HG03175 (cell line): Measurements from ENCODE around the gene TSPEAR.

ENCODE experiments used
- ATAC-seq: cut with Tn5 transposase; IDR thresholded peaks from one replicate; pipeline ENCODE4 v1.9.1; 2021; ENCODE audit warnings: mild to moderate bottlenecking, moderate library complexity; ENCODE audit not compliant: unreplicated experiment

TSPEAR gene

DNA sequence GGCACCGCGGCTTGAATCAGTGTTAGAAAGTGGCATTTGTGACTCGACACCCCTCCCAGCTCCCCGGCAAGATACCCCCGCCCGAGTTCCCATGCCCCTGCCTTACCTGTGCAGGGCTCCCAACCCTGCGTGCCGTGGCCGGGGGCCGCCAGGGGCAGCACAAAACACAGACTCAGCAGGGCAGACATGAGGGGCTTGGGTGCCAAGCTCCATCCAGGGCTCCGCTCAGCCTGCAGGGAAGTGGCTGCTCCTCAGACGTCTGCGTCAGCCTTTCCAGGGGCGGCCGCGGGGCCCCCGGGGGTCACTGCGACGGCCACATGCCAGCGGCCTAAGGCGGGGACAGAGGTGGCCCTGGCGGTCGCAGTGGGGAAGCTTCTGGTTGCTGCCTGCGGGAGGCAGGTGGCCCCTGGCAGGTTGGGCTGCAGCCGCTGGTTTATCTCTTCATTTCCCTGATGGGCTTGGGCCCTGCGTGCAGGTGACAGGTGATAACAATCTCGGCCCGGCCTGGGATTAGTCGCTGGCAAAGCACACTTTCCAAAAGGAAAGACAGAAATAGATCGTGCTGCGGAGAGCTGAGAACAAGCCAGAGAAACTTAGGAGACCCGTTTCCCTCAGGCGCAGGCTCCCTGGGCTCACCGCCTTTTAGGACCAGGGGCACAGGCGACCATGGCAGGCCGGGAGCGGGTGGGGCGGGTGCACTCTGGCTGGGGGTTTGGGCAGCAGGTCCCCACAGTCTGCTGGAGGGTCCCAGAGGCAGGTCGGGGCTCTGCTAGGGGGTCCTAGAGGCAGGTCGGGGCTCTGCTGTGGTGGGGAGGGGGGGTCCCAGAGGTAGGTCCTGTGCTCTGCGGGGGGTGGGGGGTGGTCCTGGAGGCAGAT, at the start of gene TSPEAR:
Gene TSPEAR (minus strand): TSS at position 246 of the 876 bp plus-strand sequence. CDS start 58 bp downstream, at position 188.
- no peak for ATAC-seq

DNA sequence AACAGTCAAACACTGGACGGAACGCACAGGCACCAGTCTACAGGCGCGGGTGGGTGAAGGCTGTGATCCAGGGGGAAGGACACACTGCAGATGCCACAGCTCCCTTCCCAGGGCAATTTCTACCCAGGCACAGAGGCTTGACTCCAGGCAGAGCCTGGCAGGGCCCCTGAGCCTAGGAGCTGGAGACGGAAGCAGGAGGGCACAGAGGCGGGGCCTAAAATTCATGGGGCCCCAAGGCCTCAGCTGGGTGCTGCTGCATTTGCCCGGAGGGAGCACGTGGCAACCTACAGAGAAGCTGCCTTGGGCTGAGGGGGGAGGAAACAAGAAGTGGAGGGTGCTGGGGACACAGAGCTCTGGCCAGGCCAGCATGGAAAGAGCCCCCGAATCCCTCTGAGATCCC, 49.0 kb upstream of the TSPEAR start:
- no peak for ATAC-seq

DNA sequence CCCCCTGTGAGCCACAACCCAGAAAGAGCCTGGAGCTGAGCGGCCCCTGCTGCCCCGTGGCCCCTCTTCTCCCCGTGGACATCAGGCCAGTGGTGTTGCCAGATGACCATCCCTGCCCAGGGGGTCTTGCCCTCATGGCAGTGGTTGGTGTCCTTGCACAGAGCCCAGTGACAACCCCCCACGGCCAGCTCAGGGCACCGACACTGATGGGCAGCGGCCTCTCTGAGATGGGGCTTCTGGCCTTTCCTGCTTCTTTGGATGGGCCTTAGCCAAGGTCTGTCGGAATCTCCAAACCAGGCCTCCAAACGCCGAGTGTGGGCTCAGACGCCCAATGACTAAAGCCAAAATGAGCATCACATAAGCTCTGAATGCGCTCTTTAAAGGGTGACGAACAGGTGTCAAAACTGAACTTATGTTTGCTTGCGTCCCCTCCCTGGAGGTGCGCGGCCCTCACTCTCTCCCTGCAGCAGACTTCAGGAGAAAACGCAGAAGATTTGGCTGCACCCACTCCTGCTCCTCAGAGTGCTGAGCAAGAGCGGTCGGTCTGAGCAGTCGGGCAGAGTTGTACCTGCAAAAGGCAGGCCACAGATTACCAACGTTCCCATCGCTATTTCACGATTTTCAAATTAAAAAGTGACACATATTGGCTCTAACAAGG, 48.4 kb upstream of the TSPEAR start:
- ATAC-seq = no peak

DNA sequence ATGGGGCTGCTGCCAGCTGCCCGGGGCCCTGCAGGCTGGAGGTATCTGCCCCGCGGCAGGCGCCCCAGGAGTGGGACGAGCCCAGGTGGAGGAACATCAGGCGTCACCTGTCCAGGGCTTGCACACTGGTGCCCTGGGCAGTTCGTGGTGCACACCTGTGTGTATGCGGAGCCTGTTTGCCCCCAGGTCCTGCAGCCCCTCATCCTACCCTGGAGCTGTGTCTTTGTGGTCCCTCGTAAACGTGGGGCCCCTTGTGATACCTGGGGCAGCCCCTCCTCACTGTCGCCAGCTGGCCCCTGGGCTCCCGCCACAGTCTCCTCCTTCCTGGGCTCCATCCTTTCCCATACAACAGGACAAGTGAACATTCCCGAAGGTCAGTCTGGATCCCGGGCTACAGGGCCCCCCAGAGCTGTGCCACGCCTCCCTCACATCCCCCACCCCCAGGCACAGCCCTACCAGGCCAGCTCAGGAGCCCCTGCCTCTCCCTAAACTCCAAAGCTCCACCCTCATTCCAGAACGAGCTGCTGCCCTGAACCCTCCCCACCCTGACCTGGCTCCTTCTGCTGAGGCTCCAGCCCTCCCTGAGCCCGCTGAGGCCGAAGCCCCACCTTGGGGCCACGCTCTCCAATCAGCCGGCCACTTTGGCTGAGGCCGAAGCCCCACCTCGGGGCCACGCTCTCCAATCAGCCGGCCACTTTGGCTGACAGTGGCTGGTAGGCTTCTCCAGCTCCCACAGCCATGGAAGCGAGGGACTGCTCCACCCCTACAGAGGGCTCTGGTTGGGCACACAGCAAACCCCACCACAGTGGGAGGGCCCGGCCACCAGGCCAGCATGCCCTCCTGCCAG, 47.6 kb upstream of the TSPEAR start:
- ATAC-seq = no peak

DNA sequence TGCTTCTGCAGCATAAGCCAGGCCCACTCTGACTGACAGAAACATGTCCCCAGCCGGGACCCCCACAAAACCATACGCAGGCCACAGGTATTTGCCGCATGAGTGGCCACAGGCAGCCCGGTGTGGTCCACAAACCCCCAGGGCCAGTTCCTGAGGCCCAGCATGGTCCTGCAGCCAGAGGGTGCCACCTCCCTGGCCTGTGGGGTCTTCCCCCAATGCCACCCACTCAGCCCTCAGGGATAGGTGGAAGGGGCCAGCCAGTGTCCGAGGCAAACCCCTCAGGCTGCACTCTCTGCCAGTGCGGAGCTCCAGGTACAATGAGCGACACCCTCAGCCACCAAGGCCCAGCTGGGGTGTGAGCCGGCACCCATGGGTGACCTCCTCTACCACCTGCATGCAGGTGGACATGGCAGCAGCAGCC, 46.8 kb upstream of the TSPEAR start:
- ATAC-seq = no peak

DNA sequence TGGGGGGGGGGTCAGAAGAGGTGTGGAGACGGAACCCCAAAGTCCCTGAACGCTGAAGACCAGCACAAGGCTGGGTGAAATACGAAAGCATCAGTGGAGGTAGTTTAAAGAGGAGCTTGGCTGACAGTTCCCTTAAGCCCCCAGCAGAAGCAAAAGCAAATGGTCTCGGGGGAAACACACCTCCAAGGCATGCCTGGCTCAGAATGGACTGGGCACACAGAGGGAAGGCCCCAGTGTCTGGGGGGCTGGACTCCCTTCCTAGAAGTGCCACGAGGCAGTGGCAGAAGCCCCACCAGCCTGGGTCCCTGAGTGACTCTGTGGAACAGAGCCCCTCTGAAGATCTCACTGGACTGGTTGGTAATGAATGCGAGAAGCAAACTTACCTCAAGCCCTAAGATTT, 46.4 kb upstream of the TSPEAR start:
- ATAC-seq = no peak

DNA sequence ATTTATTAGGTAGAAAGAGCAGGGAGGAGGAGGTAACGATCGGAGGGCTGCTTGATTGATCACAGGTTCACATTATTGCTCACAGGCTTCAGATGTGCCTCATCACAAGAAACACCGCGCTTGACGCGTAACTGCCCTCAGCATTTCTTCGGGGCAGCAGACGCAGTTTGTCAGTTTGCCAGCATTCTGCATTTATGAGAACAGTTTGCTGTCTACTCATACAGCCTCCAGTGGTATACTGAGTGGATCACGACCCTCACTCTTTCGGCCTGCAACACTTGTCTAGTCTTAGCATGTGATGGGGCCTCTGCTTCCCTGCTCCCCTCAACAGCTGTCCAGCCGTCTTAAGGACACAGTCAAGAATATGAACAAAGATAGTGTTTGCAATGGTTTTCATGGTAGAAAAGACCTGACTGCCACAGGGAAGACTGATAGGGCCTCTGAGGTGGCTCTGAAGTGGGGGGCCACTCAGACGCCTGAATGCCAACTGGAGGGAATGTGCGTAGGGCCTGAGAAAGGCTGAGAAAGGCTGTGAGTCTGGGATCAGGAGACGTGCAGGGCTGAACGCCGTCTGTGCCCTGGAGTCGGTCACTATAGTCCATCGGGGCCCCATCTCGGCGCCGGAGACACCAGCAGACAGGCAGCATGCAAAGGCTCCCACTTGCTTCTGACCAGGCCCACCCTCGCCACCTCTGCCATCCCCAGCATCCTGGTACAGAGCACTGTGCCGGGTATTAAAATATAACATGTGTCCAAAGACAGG, 45.2 kb upstream of the TSPEAR start:
- no peak for ATAC-seq

DNA sequence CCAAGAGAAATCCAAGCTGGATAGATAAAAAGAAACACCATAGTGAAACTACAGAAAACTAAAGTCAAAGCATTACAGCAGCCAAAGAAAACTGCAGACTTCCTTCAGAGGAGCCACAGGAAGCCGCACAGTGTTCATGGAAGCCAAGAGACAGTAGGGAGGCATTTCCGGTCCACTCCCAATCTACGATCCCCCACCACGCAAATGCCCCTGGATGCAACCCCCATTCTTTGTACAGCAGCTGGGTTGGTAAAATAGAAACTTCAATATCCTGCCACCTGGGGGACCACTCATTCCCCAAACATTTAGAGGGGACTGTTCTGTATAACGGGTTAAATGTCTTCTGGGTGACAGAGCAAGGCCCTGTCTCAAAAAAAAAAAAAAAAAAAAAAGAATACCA, 43.9 kb upstream of the TSPEAR start:
- no peak for ATAC-seq

DNA sequence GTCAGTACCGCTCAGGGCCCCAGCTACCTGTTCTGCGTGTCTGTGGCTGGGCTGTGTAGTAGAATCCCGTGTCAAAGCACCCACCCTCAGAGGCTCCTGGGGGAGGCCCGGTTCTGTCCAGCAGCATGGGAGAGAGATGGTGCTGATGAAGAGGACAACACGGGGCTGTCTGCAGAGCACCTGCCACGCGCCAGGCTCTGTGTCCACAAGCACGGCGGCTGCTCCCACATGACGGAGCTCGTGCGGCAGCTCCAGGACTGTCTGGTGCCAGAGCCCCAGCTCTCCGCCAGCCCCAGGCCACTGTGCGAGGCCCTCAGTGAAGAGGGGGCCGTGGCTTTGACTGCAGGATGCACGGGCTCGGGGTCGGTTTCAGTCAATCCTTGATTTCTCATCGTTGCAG, 42.0 kb upstream of the TSPEAR start:
- no peak for ATAC-seq

DNA sequence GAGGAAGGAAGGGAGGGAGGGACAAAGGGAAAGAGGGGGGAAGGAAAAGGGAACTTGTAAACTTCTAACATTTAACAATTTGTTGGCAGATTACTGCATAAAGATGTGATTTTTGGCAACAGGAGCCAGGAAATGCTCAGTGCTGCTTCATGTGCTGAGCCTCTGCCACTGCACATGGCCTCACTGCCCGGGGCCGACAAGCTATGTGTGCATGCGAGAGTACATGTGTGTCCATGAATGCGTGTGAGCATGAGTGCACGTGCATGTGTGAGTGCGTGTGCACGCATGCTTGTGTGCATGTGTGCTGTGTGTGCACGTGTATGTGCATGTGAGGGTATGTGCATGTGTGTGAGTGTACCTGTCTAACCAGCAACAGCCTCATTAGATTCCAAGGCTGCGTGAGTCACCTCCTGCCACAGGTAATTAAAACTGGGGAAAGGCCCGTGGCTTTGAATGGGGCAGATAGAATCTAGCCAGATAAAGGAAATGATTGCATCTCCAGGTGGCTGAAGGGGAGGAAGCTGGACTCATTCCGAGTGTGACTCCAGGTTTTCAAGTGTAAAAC, 41.4 kb upstream of the TSPEAR start:
- ATAC-seq = no peak

DNA sequence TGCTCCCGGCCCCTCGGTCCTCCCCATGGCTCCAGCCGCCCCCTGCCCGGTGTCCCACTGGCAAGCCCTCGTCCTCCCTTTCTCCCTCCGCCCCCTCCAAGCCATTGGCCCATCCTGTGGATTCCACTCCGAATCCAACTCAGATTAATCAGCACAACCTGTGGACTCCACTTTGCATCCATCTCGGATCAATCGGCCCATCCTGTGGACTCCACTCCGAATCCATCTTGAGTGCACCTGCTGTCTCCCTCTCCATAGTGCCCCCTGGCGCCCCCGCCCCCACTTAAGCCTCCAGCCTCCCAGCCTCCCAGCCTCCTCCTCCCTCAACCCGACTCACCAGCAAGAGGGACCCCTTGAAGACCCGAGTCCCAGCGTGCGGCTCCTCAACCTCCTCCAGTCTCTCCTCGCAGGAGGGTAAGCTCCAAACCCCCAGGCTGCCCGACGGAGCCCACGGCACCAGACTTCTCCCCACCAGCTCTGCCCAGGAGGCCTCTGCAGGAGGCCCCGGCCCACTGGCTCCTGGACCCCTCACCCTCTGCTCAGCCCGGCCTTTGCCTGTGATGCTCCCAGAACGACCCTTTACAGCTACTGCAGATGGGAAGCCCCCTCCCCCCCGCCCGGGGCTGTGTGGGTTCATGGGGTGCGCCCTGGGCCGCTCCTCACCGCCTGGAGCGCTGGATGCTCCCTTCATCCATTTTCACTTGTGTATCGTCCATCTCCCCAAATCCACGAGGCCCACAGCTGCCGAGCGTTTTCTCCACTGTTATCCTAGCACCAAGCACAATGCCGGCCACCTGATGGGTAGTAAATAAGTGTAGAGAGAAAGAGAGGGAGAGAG, 40.6 kb upstream of the TSPEAR start:
- no peak for ATAC-seq

DNA sequence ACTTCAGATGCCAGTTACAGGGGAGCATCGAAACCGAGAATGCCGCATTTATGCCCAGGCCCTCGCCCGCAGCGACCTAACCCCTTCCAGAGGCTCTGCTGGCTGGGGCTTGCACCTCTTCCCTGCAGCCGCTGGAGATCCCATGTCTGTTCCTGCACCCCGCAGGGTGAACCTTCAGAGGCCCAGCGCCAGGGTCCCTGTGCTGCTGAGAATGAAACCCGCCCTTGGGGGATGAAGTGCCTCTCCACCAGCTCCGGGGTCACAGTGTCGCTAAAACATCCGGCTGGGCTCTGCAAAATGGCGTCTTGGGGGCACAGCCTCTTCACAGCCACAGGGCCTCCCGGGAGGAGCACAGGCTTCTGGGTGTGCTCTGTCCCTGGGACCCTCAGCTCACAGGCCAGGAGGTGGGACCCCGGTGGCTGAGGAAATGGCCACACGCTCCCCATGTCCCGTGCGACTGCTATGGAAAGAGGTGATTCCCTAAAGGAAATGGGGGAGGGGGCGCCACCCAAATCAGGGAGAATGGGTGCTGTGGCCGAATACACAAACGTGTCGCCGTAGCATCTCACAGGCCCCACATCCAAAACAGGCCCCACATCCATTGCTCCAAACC, 39.9 kb upstream of the TSPEAR start:
- no peak for ATAC-seq

DNA sequence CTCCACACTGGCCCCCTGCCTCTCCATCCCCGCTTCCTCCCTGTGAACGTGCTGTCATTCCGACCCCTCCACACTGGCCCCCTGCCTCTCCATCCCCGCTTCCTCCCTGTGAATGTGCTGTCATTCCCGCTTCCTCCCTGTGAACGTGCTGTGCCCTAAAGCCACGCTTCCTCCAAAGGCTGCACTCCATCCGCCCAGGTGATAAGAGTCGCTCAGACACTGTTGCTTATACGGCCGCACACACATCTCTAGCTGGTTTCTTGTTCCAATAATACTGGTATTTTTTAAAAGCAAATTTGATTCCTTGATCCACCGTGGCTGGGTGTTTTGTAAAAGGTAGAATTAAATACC, 39.3 kb upstream of the TSPEAR start:
- ATAC-seq = no peak

DNA sequence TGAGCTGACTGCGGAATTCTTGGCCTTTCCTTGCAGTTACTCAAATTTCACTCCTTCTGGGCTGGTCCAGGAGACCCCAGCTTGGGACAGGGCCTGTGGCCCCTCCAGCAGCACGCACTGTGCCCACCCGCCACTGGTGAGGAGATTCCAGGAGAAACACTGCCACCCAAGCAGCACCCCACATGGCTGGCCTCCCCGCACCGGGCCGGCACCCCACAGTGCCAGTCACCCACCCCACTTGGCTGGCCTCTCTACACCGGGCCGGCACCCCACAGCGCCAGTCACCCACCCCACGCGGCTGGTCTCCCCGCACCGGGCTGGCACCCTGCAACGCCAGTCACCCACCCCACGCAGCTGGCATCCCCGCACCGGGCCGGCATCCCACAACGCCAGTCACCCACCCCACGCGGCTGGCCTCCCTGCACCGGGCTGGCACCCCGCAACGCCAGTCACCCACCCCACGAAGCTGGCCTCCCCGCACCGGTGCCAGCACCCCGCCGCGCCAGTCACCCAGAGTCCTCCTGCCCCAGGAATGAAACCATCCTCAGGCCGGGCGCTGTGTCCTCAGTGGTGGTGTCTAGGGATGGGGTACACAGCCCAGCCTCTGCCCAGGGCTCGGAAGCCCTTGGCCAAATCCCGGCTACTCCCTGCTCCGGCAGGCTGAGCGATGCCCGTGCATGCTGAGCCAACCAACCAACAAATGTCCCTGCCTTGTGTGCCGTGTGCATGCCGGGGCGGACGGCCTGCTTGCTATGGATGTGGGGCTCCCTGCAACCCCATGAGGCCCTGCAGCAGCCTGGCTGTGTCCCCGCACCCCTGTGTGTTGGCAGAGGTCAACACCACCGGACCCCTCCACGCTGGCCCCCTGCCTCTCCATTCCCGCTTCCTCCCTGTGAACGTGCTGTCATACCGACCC, 38.6 kb upstream of the TSPEAR start:
- ATAC-seq = no peak

DNA sequence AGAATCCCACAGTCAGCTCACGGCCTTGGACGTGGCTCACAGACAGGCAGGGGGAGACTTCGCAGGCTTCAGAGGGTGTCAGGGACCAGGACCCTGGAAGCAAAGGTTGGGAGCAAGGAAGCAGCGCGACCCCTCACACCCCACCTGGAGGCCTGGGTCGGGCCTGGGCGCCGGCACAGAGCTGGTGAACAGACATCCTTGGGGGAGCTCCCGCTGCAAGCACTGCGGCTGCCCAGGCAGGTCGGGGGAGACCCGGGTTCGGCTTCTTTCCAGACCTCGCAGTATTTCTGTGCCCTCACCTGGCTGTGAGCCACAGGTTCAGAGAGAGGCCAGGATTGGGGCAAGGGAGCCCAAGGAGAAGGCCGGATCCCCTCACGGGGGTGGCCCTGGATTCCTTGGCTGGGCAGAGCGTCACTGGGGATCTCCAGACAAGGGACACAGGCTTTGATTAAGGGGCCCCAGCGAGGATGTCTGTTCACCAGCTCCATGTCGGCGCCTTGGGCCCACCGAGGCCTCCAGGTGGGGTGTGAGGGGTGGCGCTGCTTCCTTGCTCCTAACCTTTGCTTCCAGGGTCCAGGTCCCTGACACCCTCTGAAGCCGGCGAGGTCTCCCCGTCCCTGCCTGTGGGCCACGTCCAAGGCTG, 37.9 kb upstream of the TSPEAR start:
- no peak for ATAC-seq

DNA sequence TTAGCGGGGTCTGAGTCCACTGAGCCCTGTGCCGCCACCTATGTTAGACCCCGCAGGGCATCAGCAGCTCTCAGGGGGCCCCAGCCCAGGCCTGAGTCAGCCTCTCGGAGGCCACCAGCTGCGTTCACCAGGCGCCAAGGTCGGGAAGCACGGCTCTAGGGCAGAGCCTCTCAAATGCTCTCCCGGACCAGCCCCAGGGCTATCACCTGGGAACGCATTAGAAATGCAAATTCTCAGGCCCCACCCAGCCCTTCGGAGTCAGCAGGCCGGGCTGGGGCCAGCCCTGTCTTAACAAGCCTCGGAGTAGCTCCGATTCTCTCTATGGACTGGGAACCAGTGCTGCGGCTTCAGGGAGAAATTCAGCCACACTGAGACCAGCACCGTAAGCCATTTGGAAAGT, 37.2 kb upstream of the TSPEAR start:
- no peak for ATAC-seq

DNA sequence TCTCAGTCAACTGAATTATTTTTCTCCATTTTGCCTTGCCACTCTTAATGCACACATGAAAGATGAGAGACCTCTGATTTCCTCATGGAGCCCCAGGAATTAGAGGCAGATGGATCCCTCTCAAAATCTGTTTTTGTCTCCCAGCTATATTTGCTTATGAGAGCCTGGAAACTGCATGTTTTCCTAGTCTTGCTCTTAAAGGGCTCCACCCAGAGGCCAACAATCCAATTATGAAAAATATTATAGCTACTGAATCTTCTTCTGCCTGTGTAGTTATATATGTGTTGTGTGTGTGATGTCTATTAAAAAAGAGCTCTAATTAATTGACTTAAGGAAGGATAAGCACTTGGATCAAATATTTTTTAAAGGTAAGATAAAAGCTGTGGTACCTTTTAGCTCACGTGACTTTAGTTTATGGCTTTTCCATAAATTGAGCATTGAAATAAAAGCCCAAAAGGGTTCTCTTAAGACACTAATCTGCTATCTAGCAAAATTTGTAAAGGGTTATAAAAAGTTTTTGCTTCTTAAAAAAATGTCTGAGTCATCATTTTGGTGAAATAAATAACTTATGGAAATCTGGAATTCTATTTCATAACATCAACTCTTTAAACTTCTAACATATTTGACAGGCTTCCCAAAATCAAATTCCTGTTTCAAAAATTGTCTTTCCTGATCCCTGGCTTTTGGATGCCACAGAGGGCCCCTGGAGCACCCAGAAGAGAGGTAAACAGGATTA, 31.2 kb upstream of the TSPEAR start:
- ATAC-seq = no peak
